AG10803 (cell line): Measurements from ENCODE around the gene CTSL.

Source experiments
- DNase-seq: peaks from one replicate; pipeline ENCODE4 v3.0.0; 2010; ENCODE audit warnings: low read depth
- H3K4me3 ChIP-seq: 2 replicates; pipeline ENCODE4 v1.5.1; 2011; ENCODE audit warnings: mild to moderate bottlenecking, low read length, control low read depth
- CTCF ChIP-seq: conservative IDR thresholded peaks from 2 replicates; pipeline ENCODE4 v1.5.1; 2011; ENCODE audit warnings: mild to moderate bottlenecking, low read length, control low read depth, inconsistent platforms

CTSL gene

DNA sequence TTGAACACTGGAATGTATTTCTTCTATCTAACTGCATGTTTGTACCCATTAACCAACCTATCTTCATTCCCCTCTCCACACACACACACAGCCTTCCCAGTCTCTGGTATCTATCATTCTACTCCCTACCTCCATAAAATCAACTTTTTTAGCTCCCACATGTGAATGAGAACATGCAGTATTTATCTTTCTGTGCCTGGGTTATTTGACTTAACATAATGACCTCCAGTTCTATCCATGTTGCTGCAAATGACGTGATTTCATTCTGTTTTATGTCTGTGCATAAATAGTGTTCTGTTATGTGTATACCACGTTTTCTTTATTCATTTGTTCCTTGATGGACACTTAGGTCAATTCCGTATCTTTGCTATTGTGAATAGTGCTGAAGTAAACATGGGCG, 38.7 kb upstream of the CTSL start:
- TF ChIP-seq CTCF, result no peak

GRCh38 chr9:87694236-87694755, 31.6 kb upstream of the CTSL start:
- TF ChIP-seq CTCF, result no peak
- no peak overlapping the region for H3K4me3 ChIP-seq
- DNase-seq, result no peak

More for the DNA sequence above, 38.7 kb upstream of the CTSL start:
- H3K4me3 ChIP-seq, result no peak overlapping the region
- no peak for DNase-seq

DNA sequence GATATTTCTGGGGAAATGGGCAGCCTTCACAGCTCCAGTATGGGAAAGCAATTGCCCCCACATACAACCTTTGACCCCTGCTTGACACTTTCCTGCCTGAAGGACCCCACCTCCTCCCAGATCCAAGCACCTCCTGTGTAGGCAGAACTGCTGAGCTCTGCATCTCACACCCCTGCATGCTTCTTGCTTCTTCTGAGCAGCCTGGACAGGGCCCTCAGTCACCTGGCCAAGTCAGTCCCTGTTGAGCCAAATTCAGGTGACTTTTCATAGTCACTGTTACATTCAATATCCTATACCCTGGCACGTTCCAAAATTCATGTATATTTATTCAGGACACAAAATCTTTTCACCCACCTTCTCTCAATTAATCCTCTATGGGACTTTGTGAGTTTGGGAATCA, 30.4 kb upstream of the CTSL start:
- H3K4me3 ChIP-seq, result no peak overlapping the region
- no peak for DNase-seq
- no peak for TF ChIP-seq CTCF

GRCh38 chr9:87696641-87697040, 29.3 kb upstream of the CTSL start:
- no peak for TF ChIP-seq CTCF
- DNase-seq, result no peak
- H3K4me3 ChIP-seq, result no peak overlapping the region

GRCh38 chr9:87698069-87698809, 27.7 kb upstream of the CTSL start:
- TF ChIP-seq CTCF, result no peak
- DNase-seq, result no peak
- no peak overlapping the region for H3K4me3 ChIP-seq

DNA sequence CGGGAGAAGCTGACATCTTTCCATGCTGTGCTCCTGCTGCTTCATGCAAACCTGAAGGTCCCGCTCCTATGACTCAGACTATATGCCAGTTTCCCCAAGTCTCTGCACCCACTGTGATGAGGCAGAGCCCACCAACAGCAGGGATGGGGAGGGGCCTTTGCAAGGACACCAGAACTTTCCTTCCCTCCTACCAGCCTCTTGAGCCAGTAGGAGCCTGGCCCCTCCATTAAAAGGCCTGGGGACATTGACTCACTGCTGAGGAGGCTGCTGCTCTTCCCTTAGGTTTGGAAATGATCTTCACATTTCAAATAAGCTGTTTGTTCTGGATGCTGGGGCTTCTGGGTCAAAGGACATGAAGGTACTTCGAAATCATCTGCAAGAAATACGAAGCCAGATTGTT, 26.1 kb upstream of the CTSL start:
- no peak for TF ChIP-seq CTCF
- DNase-seq, result no peak
- no peak overlapping the region for H3K4me3 ChIP-seq

- no peak for DNase-seq
- no peak overlapping the region for H3K4me3 ChIP-seq
- no peak for TF ChIP-seq CTCF
Observed at GRCh38 chr9:87701491-87701890, 24.4 kb upstream of the CTSL start.
